GM19328 (cell line): Measurements from ENCODE around the gene ACCSL.

Source experiments
- ATAC-seq: cut with Tn5 transposase; IDR thresholded peaks from one replicate; pipeline ENCODE4 v1.9.1; 2021; ENCODE audit warnings: mild to moderate bottlenecking, moderate library complexity; ENCODE audit not compliant: unreplicated experiment

Gene ACCSL

DNA sequence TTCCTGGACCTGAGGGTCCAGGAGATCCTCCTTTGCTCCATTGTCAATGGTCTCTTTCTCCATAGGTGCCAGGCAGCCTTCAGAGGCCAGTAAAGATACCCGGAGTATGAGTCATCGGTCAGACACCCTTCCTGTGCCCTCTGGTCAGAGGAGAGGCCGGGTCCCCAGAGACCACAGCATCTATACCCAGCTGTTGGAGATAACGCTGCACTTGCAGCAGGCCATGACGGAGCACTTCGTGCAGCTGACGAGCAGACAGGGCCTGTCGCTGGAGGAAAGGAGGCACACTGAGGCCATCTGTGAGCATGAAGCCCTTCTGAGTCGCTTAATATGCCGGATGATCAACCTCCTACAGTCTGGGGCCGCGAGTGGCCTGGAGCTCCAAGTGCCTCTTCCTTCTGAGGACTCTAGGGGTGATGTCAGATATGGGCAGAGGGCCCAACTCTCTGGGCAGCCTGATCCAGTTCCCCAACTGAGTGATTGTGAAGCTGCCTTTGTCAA is at the start of gene ACCSL:
Gene ACCSL, plus strand, starts transcription at position 51 of the 501 bp plus-strand sequence. Its CDS starts 56 bp downstream, at position 107.
- ATAC-seq, result no peak

DNA sequence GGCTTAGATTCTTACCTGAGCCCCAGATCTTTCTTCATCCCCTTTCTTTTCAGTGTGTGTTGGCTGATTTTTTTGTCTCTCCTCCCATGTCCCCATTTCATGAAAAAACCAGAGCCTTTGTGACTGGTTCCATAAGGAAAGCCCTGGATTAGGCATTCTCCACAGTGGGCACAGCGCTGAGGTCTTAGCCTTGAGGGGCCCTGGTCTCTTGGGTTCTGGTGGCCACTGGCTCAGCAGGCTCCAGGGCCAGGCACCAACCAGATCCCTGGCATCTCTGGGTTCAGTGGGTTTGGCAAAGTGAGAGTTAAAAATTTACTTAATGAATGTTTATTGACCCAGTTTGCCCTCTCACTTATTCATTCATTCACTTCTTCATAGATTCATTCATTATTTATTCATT is 49.5 kb upstream of the ACCSL start:
- no peak for ATAC-seq

DNA sequence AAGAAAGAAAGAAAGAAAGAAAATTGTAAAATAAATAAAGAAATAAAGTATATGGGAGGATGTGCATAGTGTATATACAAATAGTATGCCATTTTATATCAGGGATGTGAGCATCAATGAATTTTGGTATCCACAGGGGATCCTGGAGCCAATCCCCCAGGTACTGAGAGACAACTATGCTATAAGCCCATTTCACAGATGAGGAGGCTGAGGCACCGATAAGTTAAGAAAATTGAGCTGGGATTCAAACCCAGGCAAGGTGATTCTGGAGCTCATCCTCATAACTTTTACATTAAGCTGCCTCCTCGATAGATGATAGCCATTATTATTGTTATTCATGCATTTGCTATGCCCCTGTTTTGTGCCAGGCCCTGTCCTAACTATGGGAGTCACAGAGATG is 47.0 kb upstream of the ACCSL start:
- no peak for ATAC-seq

DNA sequence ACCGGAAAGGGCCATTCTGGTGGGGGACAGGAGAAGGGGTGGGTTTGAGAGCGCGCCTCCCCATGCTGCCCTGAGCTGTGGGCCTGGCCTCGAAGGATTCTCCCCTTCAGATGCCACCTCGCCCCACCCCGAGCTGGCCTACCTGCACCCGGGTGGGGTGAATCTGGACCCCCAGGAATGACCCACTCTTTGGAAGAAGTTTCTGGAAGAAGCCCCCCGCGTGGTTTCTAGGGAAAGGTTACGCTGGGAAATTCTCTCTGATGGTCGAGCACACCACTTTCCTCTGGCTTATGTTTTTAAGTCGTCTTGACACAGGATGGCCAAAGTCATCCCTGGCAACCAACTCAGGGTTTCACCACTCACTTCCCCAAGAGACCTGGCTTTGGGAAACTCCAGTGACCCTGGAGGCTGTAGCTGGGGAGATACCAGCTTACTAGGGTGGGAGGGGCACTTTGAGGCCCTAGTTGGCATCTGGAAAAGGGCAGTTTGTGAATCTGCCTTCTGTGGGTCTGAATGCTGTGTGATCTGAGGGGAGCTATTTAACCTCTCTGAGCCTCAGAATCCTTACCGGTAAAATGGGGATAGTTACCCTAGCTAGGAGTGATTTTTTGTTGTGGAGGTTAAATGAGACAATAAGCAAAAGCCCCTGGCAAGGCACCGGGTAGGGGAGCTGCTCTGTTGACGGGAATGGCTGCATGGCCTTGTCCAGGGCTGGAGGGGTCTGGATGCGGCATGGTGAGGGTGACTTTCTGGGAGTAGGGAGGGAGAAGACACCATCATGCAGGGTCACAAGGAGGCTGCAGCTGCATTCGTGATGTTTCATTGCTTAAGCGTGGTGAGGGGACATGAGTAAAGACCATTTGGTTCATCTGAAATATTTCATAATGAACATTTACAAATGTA is 45.3 kb upstream of the ACCSL start:
- ATAC-seq, result no peak

DNA sequence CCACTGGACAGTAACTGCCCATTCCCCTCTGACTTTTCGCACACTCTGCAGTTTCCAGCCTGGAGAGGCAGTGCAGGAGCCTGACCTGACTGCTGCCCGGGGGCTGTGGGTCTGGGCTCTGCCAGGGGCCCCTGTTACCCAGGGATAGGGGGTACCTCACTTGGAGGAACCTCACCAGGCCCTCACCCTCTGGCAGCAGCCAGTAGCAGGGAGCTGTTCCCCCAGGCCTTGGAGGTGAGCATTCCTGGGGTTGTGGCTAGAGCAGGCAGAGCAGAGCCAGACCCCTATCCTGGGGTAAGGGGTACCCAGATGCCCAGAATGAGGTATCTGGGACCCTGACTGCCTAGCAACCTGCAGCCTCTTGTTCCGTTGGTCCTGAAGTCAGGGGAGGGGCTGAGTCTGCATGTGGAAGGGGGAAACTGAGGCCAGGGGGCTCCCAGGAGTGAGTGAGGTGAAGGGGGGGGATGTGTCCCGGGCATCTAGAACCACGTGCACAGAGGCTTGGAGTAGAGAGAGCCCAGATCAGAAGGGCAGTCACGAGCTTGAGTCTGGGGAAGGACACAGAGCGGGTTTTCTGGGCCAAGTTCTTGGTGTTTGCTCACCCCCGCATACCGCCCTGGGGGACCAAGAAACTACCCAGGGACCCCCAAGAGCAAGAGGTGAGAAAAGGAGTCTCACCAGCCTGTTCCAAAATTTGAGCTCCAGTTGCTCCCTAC is 43.9 kb upstream of the ACCSL start:
- no peak for ATAC-seq

DNA sequence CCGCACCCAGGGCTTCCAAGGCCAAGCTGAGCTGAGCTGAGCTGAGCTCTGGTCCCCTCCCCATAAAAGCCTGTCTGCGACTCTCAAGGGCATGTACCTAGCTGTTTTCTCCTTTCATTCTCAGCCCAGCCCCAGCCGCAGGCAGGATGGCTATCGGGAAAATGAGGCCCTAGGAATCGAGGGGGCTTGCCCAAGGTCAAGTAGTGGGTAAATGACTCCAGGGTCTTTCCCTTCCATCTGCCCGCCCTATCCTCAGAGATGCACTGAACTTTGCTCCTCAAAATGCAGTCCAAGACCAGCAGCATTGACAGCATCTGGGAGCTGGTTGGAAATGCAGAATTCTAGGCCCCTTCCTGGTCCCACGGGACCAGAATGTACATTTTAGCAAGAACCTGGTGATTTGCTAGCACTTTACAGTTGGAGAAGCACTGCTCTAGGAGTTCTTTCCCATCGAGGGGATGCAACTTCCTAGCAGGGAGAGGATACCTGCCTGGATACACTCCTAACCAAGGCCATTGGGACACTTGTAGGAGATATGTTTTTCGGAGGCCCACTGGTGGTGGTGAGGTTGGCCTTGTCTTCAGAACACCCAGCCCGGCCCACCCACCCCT is 43.2 kb upstream of the ACCSL start:
- no peak for ATAC-seq

DNA sequence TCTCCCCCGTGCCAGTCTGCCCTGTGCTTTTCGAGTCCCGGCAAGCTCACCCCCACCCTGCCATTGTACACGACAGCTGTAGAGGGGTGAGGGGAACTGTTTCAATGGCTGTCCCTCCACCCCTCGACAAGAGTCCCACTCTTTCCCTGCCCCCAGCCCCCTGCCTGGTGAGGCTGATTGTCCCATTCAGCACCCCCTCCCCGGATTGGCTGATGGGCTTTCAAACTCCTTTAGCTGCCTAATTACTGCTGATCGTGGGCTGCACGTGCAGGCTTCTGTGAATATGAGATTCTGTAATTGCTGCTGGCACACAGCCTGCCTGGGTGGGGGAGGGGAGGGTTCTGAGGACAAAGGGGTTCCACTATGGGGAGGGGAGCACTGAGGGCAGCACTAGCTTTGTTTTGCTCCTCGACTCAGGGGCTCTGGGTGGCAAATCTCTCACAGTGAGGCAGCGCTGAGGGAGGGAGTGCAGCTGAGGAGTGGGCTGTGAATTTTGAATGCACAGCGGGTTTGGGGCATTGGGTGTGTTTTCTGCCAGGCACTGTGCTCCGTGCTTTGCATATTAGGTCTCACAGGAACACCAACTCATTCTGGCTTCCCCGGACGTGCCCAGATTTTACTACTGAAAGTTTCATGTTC is 42.6 kb upstream of the ACCSL start:
- ATAC-seq, result no peak

DNA sequence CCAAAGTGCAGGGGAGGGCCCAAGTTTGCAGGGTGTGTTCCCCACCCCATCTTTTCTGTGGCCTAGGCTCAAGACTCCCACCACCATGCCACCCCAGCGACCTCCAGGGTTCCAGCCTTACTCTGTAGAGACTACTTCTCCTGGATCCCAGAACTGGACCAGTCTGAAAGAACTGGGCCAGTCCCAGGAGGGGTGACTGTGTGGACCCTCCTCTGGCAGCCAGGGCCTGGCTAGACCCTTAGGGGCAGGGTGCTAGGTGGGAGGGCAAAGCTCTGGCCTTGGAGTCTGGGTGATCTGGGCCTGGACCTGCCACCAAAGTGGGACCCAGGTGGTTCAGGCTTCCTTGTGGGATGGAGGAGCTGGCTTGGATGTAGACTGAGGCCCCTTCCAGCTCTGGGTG is 41.8 kb upstream of the ACCSL start:
- no peak for ATAC-seq

DNA sequence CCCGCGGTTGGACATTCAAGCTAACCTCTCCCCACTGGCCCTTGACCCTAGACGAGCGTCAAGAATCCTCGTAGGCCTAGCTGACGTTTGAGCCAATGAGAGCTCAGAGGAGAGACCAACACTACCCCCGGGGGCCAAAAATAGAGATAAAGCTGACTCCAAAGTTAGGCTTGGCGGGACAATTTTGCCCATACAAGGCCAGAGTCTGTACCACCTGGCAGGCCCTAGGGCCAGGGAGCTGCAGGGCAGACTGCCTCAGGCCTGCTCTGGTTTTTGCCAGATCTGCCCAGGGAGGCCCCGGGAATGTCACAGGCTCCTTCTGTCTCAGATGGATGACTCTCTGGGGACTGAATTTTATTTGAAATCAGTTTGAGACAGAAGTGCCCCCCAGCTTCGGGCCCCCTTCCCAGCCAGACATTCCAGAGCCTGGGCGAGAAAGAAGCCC is 40.8 kb upstream of the ACCSL start:
- ATAC-seq, result no peak

DNA sequence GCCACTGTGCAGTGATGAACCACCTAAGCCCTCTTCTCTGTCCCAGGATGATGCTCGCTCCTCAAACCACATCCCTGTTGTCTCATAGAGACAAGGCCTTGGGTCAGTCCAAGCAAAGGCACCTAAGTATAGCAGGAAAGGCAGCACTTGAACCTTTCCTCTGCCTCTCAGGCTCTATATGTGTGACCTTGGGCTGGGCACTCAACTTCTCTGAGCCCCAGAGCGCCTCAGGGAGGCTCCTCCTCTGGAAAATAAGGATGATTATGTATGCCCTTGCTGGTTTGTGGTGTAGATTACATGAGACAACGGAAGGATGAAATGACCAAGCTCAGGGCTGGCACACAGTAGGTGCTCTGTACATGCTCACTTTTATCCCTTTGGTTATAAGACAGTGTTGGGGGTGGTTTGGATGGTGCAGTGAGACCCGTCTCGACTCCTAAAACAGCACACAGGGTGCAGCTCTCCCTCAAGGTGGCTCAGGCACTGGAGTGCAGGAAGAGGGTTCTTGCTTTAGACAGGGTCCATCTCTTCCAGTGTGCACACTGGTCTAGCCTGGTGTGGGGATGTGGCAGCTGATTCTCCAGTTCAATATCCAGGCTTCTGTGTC is 40.2 kb upstream of the ACCSL start:
- ATAC-seq, result no peak

DNA sequence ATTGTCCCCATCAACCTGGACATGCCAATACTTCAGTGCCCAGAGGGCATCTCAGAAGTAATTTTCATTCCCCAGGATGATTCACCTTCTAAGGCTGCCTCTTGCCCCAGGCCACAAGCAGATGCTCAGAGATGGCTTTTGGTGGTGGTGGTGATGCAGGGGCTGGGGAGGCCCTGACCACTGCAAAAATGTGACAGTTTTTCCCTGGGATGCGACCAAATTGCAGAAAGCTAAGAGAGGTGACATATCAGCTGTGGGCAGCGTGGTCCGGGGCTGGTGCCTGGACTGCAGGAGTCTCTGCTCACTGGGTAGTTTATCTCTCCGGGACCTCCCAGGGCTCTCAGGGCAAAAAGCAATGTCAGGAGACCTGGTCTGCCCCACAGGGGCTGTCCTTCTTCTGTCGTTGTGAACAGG is 39.7 kb upstream of the ACCSL start:
- no peak for ATAC-seq

DNA sequence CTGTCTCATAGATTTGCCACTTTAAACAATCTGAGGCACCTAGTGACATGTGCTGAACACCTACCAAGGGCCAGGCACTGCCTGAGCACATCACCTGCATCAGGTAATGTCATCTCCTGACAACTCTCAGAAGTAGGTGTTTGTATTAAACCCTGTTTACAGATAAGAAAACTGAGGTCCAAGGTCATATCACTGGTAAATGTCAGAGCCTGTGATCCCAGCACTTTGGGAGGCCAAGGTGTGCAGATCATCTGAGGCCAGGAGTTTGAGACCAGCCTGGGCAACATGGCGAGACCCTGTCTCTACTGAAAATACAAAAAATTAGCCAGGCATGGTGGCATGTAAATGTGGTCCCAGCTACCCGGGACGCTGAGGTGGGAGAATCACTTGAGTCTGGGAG is 39.1 kb upstream of the ACCSL start:
- ATAC-seq, result no peak

DNA sequence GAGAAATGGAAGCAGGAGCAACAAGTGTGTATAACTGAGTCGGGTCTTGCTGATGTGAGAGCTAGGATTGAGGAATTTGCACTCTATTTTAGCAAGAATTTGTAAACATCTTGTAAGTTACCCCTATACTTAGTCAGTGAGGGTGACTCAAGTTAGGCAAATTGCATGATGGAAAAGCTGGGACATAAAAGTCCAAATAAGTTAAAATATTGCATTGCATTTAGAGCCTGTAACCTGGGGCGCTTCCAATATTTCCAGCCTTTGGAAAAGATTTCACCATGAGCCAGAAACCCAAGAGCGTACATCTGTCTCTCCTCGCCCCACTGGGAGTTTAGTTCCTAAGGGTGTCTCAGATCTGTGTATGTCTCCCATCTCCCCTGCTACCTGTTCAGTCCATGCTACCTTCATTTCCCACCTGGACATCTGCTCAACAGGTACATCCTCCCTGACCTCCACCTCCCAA is 37.0 kb upstream of the ACCSL start:
- ATAC-seq, result no peak

DNA sequence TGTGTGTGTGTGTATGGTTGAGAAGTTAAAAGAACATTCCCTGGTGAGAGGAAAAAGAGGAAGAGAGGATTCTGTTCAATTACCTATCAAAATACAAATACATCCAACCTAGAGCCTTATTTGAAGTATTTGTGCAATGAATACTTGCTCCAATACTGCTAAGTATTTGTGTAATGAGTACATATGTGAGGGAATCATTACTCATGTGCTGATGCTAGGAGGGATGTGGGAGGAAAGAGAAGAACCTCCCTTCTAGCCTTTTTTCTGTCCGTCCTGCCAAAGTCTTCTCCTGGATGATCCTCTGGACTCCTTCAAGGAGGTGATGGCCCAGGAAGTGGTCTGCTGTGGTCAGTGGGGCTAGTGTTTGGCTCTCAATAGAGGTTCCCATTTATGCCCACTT is 36.0 kb upstream of the ACCSL start:
- ATAC-seq, result no peak

DNA sequence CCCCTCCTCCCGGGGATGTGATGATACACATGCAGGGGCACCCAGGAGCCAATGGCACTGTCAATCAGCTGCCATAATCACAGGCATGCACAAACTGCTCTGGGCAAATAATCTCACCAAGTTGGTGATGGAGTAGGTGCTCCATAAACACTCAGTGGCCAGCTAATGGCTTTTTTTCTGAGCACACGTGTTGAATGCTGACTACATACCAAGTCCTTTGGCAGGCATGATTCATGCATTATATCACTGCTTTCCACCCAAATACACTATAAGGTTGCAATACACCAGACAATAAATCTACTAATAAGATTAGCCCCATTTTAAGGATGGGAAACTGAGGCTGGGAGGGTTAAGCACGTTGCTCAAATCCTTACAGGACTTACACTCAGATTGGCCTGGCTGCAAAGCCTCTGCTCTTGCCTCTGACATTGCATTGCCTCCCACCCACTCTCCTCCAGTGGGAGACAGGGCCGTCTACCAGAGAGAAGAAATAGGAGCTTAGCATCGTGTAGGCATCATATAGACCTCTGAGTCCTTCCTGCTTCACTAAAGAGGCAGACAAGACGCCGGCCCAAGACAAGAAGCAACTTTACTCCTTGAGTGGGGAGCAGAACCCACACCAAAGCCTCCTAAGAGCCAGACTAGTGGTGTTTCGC is 32.7 kb upstream of the ACCSL start:
- no peak for ATAC-seq

DNA sequence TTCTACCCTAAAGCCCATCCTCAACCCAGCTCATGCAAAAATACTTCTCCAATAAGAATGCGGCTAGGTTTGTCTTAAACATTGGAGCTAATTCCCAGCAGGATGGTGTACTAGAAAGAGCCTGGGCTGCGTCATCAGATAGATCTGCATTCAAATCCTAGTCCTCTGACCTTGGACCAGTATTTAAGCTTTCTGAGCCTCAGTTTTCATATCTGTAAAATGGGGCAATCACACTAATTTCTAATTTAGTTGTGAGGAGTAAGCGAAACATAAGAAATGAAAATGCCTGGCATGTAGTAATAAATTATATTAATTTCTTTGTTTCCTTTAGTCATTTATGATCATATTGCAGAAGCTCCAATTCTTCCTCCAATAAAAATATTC is 32.2 kb upstream of the ACCSL start:
- no peak for ATAC-seq

DNA sequence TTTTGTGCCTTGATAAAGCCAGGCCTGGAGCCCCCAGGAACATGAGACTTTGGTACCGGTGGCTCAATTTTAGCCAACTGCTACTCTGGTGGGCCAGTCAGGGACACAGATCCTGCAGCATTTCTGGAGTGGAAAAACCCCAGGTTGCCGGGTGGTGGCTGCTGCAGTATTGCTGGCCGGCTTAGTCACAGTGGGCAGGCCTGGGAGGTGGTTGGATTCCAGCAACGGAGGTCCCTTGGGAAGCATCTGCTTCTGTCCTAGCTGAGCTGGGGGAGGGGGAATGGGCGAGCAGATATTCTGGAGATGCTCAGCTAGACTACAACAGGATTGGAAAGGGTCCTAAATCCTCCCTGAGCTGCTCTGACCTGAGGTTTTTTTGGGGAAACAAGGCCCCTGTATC is 31.6 kb upstream of the ACCSL start:
- ATAC-seq, result no peak

DNA sequence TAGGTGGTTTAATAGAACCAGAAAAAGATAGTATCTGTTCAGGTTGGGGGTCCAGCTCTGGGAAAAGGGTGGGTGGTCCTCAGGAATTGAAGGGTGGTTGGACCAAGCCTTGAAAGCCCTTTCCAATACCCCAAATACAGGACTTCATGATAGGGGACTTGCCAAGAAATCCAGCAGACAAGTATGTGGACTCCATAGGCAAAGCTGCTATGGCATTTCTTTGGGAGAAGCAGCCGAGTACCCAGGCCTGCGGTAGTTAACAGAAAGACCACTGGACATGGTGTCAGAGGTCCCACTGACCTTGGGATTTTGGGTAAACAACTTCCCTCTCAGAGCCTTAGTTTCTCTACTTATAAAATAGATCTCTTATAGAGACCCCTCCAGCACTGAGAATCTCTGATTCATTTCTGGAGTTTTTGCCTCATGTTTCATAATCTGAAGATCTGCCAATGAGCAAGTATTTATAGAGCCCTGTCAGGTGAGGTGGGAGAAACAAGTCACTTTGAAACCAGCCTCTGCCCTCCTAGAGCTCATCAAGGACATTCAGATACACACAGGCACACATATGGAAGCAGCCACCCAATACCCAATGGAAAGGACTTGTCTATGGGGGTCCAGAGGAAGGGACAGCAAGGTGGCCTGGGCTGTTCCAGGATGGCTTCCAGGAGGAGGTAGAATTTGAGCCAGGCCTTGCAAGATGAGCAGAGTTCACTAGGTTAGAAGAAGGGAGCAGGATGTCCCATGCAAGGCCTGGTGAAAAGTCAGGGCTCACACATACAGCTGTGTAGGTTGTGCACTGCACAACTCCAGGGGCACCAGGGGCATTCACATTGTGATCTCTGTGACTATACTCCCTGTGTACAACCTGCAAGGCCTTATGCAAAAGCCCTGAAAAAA is 31.0 kb upstream of the ACCSL start:
- ATAC-seq, result no peak
